HL-60 (cell line): ENCODE measurements around the gene SP100.

ENCODE experiments used
- DNase-seq, 2 experiments: peaks; one replicate each; pipeline ENCODE4 v3.0.0-alpha.2; 2010 to 2020; ENCODE audit warnings: low read depth in 1 of 2, low spot score in 1 of 2
- H3K27ac ChIP-seq: fragments of 250-450 bp; sonication (Bioruptor Pico); replicated peaks from 2 replicates; pipeline ENCODE4 v1.5.1; 2020; ENCODE audit warnings: mild to moderate bottlenecking, moderate library complexity
- H3K27me3 ChIP-seq: fragments of 250-450 bp; sonication (Bioruptor Pico); 2 replicates; pipeline ENCODE4 v1.5.1; 2021; ENCODE audit warnings: mild to moderate bottlenecking, moderate library complexity; ENCODE audit not compliant: insufficient read depth, poor library complexity, severe bottlenecking
- H3K4me3 ChIP-seq: replicated peaks from 2 replicates; pipeline ENCODE4 v1.5.1; 2011; ENCODE audit warnings: mild to moderate bottlenecking, control low read depth, low read length; ENCODE audit not compliant: insufficient read depth
- CTCF ChIP-seq: IDR thresholded peaks from one replicate; pipeline ENCODE4 v1.5.1; 2011; ENCODE audit warnings: low read length, control low read depth, inconsistent platforms; ENCODE audit not compliant: insufficient read depth
- GABPA ChIP-seq: IDR thresholded peaks from 2 replicates; pipeline ENCODE4 v1.6.1; 2012; ENCODE audit warnings: low read depth
- POLR2AphosphoS5 ChIP-seq: IDR thresholded peaks from 2 replicates; pipeline ENCODE4 v1.6.1; 2012; ENCODE audit warnings: low read depth
- REST ChIP-seq: IDR thresholded peaks from 2 replicates; pipeline ENCODE4 v1.6.1; 2012; ENCODE audit warnings: low read depth; ENCODE audit not compliant: insufficient replicate concordance
- SPI1 ChIP-seq: IDR thresholded peaks from 2 replicates; pipeline ENCODE4 v1.6.1; 2012; ENCODE audit warnings: low read depth, mild to moderate bottlenecking, borderline replicate concordance

The SP100 gene

GRCh38 chr2:230410861-230411569 lies 5.0 kb upstream of the SP100 start:
- H3K4me3 ChIP-seq = peak overlapping the region; percentile 57
- H3K27ac ChIP-seq = peak overlapping the region; percentile 72
- H3K27me3 ChIP-seq = no peaks in the 10 kb centered on the region
- no peak for DNase-seq
- no peak for TF ChIP-seq SPI1
- no peak for TF ChIP-seq REST
- no peak for TF ChIP-seq GABPA
- TF ChIP-seq CTCF = no peak
- TF ChIP-seq POLR2AphosphoS5 = no peak

- Histone ChIP-seq H3K4me3 (peak overlapping the region; percentile 57), H3K27me3 (no peaks in the 10 kb centered on the region), H3K27ac (peak overlapping the region; percentile 72)
- peak in 1 of 2 experiments; percentile 50 for DNase-seq
- TF ChIP-seq REST (peak; percentile 16), CTCF (no peak)
Observed at GRCh38 chr2:230411570-230412370, 4.2 kb upstream of the SP100 start.

GRCh38 chr2:230412371-230412711 lies 3.7 kb upstream of the SP100 start:
- no peaks in the 10 kb centered on the region for H3K27me3 ChIP-seq
- peak overlapping the region; percentile 72 for H3K27ac ChIP-seq
- peak in 1 of 2 experiments; percentile 78 for DNase-seq
- peak overlapping the region; percentile 57 for H3K4me3 ChIP-seq
- no peak for TF ChIP-seq REST
- TF ChIP-seq CTCF = no peak
- TF ChIP-seq POLR2AphosphoS5 = no peak
- no peak for TF ChIP-seq GABPA
- no peak for TF ChIP-seq SPI1
